ENCODE results near the gene EXT2.

The EXT2 gene

DNA sequence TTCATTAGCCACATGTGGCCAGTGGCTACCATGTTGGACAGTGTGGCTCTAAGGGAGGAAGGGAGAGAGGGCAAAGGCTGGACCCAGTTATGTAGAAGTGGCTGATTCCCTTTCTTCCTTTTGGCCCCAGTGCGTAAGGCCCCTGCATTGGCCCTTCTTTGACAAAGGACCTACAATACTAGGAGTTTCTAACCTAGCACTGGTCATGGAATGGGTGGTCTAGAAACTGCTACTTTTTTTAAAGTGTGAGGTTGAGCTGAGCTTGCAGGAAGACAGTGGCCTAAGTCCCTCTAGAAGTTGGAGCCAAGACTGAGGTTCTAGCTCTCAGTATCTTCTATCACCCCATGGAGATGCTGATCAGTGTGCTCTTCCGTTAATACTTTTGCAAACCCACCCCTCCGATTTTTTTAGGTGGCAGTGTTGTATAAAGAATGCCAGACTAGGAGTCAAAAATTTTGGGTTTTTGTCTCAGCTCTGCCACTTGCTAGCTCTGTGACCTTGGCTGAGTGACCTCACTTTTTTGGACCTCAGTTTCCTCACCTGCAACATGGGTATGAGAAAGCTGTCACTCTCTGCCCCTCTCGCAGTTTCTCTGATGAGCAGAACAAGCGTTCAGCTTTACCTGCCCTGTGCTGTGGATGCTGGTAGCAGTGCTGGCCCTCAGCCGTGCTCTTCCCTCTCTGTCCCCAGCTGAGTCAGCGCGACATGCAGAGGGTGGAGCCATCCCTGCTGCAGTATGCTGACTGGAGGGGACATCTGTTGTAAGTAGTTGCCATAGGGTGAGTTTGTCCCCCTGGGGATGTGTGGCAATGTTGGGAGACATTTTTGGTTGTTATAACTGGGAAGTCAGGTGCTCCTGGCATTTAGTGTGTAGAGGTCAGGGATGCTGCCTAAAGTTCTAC, 22.5 kb upstream of the EXT2 start:
- TF ChIP-seq GATA2 (IDR thresholded peaks at IDR 0.05; ENCODE audit: low read depth, low read length): no peak
- TF ChIP-seq GATA3 (IDR thresholded peaks at IDR 0.05; ENCODE audit: low read depth, low read length): no peak

DNA sequence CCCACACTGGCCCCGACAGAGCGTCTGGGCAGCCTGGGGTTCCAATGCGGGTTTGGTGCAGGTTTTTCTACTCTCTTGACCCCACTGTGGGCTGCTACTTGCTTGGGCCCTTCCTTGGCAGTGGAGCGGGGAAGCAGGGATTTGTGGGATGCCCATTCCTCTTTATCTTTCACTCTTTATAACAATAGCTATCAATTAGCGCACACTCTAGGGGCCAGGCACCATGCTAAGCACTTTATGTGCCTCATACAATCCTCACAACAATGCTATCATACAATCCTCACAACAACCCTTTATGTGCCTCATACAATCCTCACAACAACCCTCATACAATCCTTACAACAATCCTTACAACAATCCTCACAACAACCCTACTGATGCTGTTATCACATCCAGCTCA, 16.7 kb upstream of the EXT2 start:
- no peak for TF ChIP-seq GATA3 (IDR thresholded peaks at IDR 0.05; ENCODE audit: low read depth, low read length)
- no peak for TF ChIP-seq GATA2 (IDR thresholded peaks at IDR 0.05; ENCODE audit: low read depth, low read length)

- no peak for TF ChIP-seq GATA2 (IDR thresholded peaks at IDR 0.05; ENCODE audit: low read depth, low read length)
- TF ChIP-seq GATA3 (IDR thresholded peaks at IDR 0.05; ENCODE audit: low read depth, low read length): no peak
Measured at GRCh38 chr11:44079376-44079775, 16.1 kb upstream of the EXT2 start.

GRCh38 chr11:44080951-44081350, 14.5 kb upstream of the EXT2 start:
- no peak for TF ChIP-seq GATA2 (IDR thresholded peaks at IDR 0.05; ENCODE audit: low read depth, low read length)
- no peak for TF ChIP-seq GATA3 (IDR thresholded peaks at IDR 0.05; ENCODE audit: low read depth, low read length)

GRCh38 chr11:44082645-44083044, 12.8 kb upstream of the EXT2 start:
- no peak for TF ChIP-seq GATA2 (IDR thresholded peaks at IDR 0.05; ENCODE audit: low read depth, low read length)
- TF ChIP-seq GATA3 (IDR thresholded peaks at IDR 0.05; ENCODE audit: low read depth, low read length): no peak

DNA sequence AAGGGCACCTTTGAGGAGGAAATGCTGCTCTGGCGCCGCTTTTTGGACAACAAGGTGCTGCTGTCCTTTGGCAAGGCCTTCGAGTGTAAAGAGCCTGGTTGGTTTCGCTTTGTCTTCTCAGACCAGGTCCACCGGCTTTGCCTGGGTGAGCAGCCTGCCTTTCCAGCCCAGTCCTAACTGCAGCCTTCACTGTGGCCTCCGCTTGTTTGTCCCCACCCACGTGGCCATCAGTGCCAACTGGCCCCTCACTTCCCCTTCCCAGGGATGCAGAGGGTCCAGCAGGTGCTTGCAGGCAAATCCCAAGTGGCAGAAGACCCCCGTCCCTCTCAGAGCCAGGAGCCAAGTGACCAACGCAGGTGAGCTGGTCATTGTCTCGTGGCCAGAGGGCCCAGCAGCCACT, 12.0 kb upstream of the EXT2 start:
- TF ChIP-seq GATA3 (IDR thresholded peaks at IDR 0.05; ENCODE audit: low read depth, low read length): no peak
- TF ChIP-seq GATA2 (IDR thresholded peaks at IDR 0.05; ENCODE audit: low read depth, low read length): no peak

GRCh38 chr11:44083906-44084305, 11.6 kb upstream of the EXT2 start:
- TF ChIP-seq GATA2 (IDR thresholded peaks at IDR 0.05; ENCODE audit: low read depth, low read length): no peak
- no peak for TF ChIP-seq GATA3 (IDR thresholded peaks at IDR 0.05; ENCODE audit: low read depth, low read length)

GRCh38 chr11:44085330-44085729, 10.1 kb upstream of the EXT2 start:
- TF ChIP-seq GATA2 (IDR thresholded peaks at IDR 0.05; ENCODE audit: low read depth, low read length) (no peak), GATA3 (IDR thresholded peaks at IDR 0.05; ENCODE audit: low read depth, low read length) (no peak)

DNA sequence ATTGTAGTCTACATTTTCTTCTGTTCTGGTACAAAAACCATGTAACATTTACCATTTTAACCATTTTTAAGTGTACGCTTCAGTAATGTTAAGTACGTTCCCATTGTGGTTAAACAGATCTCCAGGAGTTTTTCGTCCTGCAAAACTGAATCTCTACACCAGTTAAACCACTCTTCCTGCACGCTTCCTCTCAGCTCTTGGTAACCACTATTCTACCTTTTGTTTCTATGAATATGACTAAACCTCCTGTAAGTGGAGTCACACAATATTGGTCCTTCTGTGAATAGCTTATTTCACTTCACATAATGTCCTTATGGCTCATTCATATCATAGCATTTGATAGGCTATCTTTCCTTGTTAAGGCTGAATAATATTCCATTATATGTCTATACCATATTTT, 7.1 kb upstream of the EXT2 start:
- no peak for TF ChIP-seq GATA3 (IDR thresholded peaks at IDR 0.05; ENCODE audit: low read depth, low read length)
- TF ChIP-seq GATA2 (IDR thresholded peaks at IDR 0.05; ENCODE audit: low read depth, low read length): no peak

DNA sequence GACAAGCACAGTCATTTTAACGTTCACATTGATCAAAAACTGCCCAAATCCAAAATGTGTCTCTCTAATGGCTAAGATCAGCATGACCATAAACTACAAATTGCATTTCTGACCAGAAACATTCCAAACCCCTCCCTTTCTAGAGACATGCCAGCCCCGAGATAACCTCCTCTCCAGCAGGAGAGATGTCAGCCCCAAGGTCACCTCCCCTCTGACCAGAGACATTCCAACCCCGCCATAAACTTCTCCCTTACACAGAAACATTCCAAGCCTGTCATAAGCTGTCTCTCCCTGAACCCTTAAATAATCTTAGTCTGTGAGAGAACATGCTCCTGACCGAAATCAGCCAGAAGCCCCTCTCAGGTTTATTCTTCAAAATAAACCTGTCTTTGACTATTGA, 6.6 kb upstream of the EXT2 start:
- TF ChIP-seq GATA3 (IDR thresholded peaks at IDR 0.05; ENCODE audit: low read depth, low read length) (no peak), GATA2 (IDR thresholded peaks at IDR 0.05; ENCODE audit: low read depth, low read length) (no peak)

DNA sequence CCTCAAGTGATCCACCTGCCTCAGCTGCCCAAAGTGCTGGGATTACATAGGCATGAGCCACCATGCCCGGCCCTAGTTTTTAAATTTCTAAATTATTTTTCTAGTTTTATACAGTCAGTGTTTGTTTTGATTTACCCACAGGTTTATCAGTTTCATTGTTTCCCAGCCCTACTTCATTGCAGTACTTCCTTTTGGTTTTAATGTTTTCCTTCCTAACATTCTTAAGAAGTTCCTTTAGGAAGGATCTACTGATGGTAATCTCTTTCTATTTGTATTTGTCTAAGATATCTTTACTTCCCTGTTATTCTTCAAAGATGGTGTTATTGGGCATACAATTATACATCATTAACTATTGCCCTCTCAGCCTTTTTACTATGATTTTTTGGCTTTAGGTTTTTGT, 4.9 kb upstream of the EXT2 start:
- TF ChIP-seq GATA3 (IDR thresholded peaks at IDR 0.05; ENCODE audit: low read depth, low read length) (no peak), GATA2 (IDR thresholded peaks at IDR 0.05; ENCODE audit: low read depth, low read length) (no peak)

GRCh38 chr11:44094260-44094868, 1.1 kb upstream of the EXT2 start:
- TF ChIP-seq GATA2 (IDR thresholded peaks at IDR 0.05; ENCODE audit: low read depth, low read length) (peak; percentile 45), GATA3 (IDR thresholded peaks at IDR 0.05; ENCODE audit: low read depth, low read length) (no peak)

- TF ChIP-seq GATA3 (IDR thresholded peaks at IDR 0.05; ENCODE audit: low read depth, low read length): no peak
- TF ChIP-seq GATA2 (IDR thresholded peaks at IDR 0.05; ENCODE audit: low read depth, low read length): no peak
Measured at GRCh38 chr11:44096360-44097185, 1.1 kb downstream of the EXT2 start.

DNA sequence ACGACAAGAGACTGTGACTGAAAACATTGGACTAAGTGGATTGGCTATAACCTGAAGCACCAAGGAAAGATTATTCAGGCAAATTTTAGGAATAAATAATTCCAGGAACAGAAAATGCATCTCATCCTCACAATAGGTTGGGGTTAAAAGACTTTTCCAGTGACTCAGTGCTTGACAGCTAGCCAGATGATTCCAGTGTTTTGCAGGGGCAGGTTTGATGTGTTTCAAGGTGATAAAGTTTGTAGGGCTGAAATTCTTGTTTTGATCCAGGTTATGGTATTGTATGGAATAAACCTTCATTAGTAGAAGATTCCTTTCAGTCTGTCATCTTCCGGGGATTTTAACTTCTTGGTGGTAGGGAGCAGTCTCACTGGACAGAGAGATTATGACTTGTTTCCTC, 2.3 kb downstream of the EXT2 start:
- TF ChIP-seq GATA2 (IDR thresholded peaks at IDR 0.05; ENCODE audit: low read depth, low read length) (no peak), GATA3 (IDR thresholded peaks at IDR 0.05; ENCODE audit: low read depth, low read length) (no peak)
